Measurements from ENCODE around the gene IRGM. TPM values are rescaled to one million over a fixed set of nuclear protein-coding genes. Genes with fewer than 3 reads are reported as not detected.

The IRGM gene
- total RNA-seq, 1 experiment from 2014 or later = not detected

DNA sequence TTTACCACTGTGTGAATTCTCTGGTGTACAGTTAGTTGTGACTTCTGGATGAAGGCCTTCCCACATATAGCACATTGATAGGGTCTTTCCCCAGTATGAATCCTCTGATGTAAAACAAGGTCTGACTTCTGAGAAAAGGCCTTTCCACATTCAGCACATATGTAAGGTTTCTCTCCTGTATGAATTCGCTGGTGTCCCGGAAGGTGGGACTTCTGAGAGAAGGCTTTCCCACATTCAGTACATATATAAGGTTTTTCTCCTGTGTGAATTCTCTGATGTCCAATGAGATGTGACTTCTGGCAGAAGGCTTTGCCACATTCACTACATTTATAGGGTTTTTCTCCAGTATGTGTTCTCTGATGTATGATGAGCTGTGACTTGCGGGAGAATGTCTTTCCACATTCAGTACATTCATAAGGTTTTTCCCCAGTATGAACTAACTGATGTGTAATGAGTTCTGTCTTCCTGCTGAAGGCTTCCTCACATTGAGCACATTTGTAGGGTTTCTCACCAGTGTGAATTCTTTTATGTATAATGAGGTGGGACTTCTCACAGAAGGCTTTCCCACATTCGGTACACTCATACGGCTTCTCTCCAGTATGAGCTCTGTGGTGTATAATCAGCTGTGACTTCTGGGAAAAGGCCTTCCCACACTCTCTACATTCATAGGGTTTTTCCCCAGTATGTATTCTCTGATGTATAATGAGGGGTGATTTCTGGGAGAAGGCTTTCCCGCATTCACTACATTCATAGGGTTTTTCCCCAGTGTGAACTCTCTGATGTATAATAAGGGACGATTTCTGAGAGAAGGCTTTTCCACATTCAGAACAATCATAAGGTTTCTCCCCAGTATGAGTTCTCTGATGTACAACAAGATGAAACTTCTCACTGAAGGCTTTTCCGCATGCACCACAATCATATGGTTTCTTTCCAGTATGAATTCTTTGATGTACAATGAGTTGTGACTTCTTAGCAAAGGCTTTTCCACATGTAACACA lies 49.4 kb downstream of the IRGM start:
- no peak for DNase-seq (ENCODE audit: low read depth)

Other genes starting within 250 kb of the IRGM start
- 0.98 and 1.4 TPM in 2 replicates for gene SYNPO, start 205.9 kb upstream of the IRGM start, total RNA-seq (2014; rRNA removed; shearing (Covaris generic))
- 0.78 TPM in 1 of 2 replicates, not detected in the other for gene MYOZ3, start 185.3 kb upstream of the IRGM start, total RNA-seq (2014; rRNA removed; shearing (Covaris generic))
- 34.2 and 38.0 TPM in 2 replicates for gene RBM22, start 145.5 kb upstream of the IRGM start, total RNA-seq (2014; rRNA removed; shearing (Covaris generic))
- 35.5 and 41.2 TPM in 2 replicates for gene DCTN4, start 87.5 kb upstream of the IRGM start, total RNA-seq (2014; rRNA removed; shearing (Covaris generic))
- 150 and 175 TPM in 2 replicates for gene SMIM3, start 67.8 kb upstream of the IRGM start, total RNA-seq (2014; rRNA removed; shearing (Covaris generic))
- 6.4 and 7.7 TPM in 2 replicates for gene ZNF300, start 58.5 kb downstream of the IRGM start, total RNA-seq (2014; rRNA removed; shearing (Covaris generic))
- 3.1 and 4.4 TPM in 2 replicates for gene GPX3, start 174.1 kb downstream of the IRGM start, total RNA-seq (2014; rRNA removed; shearing (Covaris generic))
- 96.2 and 106 TPM in 2 replicates for gene TNIP1, start 234.5 kb downstream of the IRGM start, total RNA-seq (2014; rRNA removed; shearing (Covaris generic))

All from RPMI7951 (cell line).